Activated CD4-positive, alpha-beta T cell treated with anti-CD3 and anti-CD28 coated beads, Interleukin-2, Interleukin-6, amounts not matched to agents 100 ng/mL and 50 ng/mL, durations not matched to agents 16 hours and 8 hours (primary cell): Measurements from ENCODE around the gene MRPS18A.

ENCODE experiments used
- DNase-seq: peaks from one replicate; pipeline ENCODE4 v3.0.0-alpha.2; 2020

MRPS18A gene

DNA sequence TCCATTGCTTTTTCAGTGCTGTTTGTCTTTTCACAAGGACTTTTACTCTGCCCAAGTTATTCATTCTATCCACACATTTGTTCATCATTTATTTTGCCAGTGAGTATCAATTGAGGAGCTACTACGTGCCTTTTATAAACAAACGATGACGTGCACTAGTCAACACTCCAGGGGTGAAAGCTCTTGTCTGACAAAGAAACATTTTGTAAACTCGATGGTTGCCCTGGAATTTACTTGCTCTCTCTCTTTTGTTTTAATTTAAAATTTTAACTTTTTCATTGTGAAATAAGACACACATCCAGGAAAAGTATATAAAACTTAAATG, 8.3 kb upstream of the MRPS18A start:
- no peak for DNase-seq

DNA sequence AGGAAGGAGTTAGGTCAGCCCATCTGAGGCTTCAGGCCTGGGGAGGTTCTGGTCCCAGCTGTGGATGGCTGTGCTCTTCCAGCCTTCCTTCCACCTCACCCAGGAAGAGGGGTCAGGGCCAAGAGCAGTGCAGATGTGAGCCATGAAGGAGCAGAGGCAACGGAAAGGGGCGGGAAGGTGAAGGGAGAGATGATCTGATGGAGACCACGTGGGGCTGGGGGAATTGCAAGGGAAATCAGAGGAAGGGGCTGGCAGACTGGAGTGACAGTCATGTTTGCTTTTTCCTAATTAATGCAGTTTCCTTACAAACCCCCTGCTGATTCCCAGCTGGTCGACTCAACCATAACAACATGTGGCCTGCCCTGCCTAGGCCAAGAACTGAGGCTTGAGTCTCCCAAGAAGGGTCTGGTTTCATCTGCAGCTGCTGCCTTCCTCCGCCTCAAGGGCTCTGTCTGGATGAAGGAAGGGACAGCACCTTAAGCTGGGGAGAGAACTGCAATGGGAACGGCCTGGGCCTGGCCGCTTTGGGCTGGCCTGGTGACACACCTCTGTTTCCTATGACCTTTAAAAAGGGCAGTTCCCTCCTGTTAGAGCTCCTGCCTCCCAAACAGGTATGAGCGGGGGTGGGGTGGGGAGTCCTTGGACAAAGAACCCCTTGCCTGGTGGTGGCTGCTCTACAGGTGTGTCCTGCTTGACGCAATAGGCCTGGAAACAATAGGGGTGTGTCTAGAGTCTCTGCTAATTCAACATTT, 7.8 kb upstream of the MRPS18A start:
- no peak for DNase-seq

DNA sequence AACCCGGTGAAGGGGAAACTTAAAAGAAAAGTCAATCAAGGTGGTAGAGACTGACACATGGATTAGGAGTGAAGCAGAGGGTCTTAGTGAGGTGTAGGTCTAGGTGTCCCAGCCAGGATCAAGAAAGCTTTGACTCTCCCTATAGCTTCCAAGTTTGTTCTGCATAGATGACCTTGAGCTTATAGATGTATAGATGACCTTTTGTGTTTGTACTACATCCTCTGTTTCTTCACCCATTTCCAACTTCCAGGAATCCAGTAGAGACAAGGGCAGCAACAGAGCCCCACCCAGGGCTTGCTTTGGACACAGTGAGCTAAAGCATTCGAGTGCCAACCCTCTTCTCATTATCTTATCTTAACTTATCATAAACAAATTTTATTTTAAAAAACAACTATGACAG, 1.8 kb upstream of the MRPS18A start:
- DNase-seq: no peak

DNA sequence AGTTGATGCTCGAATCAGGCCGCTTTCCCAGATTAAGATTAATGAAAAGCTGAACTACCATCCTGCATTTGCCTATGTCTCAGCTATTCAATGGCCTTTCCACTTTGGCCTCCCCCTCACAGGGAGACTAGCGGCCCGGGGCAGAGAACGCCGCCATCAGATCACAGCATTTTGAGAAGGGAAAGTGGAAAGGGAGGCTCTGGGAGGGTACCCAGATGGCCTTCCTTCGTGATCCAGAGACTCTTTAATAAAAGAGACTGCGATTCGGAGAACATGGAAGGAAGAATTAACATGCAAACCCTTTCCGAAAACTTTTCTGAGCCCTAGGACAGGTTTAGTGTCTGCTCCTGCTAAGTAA, 533 bp downstream of the MRPS18A start:
- no peak for DNase-seq

DNA sequence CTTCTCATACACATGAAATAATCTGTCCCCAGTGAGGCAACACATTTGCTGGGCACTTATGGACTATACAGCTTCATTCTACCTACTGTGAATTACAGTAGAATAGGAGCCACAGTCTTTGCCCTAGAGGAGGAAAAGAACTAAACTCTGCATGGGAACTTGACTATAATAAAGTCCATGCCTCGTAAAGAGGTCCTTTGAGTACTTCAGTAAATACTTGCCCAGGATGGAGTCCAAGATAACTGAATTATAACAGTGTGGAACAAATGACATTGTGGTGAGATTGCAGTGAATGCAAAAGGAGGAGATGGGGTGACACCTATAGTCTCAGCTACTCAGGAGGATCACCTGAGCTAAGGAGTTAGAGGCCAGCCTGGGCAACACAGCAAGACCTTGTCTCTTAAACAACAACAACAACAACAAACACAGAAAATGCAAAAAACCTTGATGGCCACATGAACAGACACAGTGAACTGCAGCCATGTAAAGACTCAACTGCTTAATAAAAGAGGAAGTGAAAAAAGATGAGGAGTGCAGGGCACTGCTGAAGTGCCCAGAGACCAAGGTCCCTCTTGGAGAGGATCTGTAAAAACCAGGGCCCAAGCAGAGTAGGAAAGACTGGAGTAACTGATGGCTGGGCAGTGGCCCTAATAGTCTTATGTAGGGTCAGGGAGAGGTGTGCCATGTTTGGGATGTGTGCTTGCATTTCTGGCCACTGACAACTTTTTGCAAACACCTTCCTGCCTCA, 3.7 kb downstream of the MRPS18A start:
- DNase-seq: no peak

DNA sequence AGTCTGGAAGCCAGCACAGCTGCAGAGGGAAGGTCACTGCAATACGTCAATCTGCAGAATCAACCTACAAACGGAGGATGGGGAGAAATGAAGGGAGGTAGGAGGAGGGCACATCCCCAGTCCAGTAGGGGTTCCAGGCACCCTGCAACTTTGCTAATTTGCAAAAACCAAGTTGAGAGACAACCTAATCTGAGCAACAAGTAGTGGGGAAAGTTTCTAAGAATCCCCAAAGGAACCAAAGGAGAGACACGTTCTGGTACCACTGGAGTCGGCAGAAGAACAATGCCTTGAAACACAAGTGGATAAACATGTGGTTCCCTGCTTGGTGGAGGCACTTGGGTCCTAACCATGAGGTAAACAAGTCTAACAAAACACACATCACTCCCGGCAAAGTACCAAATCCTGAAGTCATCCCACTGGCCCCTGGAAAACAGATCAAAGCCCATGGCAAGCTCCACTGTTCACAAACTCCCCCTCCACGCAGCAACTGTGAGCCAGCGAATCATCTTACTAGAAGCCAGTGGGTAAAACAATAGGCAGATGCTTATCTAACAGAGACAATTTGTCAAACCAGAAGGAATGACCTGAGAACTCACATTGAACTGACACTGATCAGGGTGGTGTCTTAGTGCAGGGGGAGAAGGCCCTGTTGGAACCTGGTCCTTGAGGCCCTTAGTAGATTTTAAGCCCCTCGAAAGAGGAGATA, 4.7 kb downstream of the MRPS18A start:
- DNase-seq: no peak

DNA sequence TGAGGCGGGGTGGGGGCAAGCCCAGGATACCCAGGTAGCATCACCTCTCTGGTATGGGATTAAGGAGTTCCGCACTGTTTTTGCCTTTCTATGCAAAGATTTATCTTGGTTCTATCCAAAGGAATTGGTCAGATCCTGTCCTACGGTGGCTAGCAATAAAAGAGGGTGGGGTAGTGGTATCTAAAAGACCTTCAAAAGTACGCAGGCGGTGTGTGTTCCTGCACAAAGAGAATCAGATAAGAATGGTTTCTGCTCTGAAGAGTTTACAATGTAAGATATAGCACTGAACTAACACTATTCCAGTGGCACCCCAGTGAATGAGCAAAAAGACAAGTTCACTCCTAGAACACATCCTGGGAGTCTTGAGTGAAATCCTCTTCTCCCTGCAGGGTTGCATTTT, 6.3 kb downstream of the MRPS18A start:
- DNase-seq: no peak

DNA sequence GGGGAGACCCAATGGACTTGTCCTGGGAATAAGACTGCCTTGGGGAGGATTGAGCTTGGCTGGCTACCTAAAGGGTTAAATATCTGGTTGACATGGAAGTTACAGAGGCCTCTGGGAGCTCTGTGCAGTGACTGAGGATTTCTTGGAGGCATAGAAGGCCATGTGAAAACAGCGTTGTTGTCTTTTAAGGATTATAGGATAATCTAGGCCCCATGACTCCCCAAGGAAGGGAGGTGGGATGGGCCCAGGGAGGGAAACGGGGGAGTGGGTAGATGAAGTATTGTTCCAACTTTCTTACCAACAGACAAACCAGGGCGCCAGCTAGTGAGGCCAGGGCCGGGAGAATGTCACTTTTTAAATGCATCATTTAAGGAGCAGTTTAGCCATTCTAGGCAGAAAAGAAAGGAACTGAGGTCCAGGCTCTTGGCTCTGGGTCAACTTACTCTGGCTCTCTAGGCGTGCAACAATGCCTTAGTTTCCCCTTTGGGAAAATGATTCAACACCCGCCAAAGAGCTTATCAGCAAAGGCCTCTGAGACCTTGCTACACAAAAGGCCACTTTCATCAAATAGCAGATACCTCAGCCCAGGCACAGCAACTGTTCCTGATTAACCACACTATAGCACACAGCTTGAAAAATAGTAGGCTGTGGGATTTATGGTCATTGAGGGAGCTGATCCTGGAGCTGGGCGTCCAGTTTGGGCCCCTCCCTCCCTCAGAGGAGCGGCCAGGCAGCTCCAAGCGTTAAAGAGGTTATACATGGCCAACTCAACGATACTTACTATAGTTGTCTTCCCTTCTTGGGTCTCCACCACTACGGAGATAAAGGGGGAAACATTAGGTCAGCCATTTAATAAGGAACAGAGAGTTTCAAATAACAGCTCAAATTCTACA, 7.0 kb downstream of the MRPS18A start:
- no peak for DNase-seq

DNA sequence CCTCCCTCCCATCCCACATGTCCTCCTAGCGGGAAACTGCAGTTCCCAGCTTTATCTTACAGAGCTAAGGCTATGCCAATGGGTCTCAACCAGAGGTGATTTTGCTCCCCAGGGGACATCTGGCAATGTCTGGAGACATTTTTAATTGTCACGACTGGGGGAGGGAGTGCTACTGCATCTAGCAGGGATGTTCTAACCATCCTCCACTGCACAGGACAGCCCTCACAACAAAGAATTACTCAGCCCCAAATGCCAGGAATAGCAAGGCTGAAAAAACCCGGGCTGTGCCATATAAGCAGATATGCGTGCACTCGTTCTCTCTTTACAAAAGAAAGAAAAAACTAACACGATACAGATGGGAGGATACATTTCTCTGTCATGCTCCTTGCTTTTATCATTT, 8.5 kb downstream of the MRPS18A start:
- DNase-seq: no peak

DNA sequence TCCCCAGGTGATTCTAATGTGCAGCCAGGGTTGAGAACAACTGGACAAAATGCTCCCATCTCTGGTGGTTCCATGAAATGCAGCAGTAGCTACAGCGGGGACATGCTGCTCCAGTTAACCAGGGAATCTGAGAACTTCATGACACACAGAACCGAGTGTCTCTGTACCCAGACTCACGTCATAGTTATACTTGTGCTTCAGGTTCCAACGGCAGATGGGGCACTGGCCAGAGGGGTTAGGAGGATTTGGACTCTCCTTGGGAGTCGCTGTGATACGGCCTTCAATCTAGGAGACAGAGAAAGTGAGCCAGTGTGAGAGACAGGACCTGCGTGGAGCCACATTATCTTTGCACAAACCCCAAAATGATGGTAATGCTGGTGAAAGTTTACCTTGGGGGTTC, 9.2 kb downstream of the MRPS18A start:
- DNase-seq: no peak

DNA sequence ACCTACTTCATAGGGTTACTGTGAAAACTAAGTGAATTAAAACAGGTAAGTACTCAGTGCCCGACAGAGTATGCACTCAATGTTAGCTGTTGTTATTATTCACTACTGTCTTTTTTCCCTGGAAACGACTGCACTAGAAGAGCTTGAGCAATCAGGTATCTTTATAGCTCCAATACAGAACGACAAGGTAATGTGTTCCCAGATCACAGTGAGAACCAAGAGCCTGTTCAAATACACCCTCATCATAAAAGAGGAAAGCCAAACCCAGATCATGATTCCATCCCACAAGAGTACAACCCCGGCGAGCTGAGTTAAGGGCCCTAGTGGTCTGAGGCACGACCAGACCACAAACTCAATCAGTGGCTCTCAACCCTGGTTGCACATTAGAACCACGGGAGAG, 9.8 kb downstream of the MRPS18A start:
- DNase-seq: no peak

DNA sequence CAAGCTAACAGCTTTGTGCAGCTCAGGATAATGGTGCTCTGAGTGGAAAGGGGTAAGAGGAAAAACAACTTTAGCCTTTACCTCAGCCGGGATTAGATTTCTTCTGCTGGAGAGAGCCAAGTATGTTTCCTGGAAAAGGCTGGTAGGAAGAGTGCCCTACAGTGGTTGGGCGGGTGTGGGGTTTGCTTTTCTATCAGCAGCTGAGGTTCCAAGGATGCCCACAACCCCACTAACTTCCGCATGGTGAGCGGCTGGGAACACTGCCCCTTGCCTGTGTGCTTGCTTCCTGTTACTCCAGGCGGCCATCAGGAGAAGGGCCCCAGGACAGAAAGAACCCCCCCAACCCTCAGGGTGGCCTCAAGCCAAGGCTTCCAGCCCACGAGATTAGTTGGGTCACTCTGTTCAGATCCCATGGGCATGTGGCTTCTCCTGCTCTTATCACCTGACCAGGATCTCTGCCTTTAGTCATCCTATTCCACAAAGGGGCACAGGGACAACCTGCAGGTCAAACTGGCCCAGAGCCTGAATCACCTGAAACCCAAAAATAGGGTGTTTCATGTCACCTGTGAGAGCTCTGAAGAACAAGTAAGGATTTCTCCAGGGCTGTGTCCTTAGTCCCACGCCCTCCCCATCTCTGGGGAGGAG, 10.5 kb downstream of the MRPS18A start:
- no peak for DNase-seq

DNA sequence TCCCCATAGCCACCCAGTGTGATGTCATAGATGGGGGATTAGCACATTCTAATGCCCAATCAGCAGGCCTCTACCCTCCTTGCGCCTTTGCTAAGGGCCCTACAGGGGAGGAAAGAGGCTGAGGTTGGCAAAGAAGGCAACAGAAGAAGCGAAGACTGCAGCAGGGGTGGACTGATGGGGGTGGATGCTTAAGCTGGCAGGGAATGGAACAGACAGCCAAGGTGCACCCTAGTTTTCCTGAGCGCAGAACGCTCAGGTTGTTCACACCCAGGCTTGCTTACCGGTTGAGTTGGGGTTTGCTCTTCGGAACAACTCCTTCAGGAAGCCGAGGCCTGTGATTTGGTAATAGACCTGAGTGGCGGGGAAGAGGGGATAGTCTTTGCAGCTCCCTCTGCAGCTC, 12.7 kb downstream of the MRPS18A start:
- no peak for DNase-seq

DNA sequence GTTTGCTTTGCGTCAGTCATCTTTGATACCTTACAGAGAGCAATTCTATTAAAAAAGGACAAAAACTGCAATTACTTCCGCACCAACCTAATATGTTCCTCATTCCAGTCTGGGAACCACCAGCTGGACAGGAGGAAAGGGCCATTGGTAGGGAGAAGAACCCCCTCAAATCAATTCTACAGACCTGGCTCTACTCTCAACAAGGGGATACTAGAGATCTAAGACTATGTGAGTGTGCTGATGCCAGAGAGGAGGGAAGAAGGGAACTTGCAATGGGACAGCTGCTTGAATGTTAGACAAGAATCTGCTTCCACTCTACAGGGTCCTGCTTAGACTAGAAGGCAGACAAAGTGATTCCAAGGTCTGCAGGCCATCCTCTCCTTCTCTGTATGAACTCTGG, 13.3 kb downstream of the MRPS18A start:
- no peak for DNase-seq

DNA sequence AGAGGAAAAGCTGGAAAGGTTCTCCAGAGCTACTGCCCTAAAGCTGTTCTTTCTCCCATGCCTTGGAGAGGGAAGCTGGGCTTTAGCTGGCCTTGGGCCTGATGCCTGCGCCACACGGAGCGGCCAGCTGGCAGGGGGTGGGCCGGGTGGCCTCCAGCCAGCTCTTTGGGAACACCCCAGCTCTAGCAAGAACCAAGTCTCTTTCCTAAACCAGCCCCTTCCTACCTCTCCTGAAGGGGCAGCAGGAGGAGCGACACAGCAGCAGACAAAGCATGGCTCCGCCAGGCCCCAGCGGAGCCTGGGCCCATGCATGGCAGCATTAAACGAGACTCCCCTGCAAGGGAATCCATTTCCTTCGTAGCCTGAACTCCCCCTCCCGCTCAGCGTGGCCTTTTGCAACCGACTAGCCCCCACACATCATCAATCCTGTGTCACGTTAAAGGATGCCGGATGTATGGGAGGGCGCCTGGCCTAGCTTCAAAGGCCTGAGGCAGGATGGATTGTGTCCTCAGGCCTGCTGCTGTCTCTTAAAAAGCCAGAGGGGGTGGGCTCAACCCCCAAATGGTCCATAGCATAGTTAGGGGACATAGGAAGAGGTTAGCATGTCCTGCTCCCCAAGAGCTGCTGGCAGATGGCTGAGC, 14.0 kb downstream of the MRPS18A start:
- DNase-seq: no peak

DNA sequence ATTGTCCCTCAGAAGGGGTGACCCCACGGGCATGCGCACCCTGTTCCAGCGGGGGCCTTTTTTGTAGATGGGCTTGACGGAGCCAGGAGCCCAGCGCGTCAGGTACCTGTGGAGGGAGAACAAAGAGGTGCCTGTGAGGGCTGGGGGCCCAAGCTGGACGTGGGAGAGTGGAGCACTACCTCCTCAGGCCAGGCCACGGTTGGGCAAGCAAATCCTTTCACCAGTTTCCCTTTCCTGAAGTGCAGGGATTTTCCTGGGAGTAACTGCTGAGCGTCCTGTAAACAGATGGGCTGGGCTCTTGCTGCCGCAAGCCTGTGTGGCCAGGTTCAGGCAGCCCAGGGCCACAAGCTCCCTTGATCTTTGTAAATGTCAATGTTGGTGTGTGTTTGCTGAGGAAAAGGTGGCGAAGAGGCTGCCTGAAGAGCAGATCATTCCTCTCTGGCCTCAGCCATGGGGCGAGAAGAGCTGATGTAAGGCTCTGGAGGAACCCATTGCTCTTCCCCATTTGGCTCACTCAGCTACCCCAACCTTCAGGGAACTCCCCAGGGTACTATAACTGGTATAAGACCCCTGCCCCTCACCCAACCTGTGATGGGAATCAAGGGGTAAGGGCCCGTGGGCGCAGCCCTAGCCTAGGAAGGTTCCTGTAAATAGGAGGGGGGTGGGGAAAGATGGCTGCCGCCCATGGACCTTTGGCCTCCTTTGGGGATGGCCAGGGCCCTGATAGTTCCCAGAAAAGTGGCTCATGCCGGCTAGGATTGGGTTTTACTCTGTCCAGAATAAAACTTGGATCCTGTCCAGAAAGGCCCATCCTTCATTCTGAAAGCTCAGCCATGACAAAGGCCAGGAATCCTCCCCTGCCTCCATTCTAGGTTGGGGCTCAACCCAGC, 15.5 kb downstream of the MRPS18A start:
- DNase-seq: no peak

DNA sequence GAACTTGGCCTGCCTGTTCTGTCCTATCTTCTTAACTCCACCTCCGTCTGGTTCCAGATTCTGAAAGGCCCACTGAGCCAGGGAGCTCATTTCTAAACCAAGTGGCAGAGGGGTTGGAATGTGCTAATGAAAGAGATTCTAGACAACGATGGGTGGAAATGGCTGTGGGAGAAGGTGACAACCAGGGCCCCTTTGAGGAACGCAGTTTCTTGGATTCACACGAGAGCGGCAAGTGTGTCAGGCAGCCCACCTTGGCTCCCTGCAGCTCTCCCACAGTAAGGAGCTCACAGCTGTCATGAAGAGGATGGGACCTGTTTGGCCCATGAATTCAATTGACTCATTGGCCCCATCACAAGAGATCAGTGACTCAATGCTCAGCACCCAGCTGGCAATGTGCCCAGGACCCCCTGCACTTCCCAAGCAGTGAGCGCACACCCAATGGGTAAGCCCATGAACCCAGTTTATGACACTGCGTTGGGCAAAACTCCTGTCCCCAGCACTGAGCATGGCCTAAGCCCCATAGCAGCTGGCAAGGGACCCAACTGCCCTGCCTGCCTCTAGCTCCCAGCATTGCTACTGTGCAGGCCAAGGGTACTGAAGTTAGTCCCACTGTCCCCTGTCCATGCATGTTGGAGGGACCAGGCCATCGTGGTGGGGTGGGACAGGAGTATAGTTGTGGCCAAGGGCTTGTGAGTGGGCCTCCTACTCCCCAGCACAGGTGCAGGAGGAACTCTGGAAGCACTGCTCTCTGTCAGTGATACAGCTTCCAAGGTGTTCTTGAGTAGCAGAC, 16.4 kb downstream of the MRPS18A start:
- DNase-seq: no peak

DNA sequence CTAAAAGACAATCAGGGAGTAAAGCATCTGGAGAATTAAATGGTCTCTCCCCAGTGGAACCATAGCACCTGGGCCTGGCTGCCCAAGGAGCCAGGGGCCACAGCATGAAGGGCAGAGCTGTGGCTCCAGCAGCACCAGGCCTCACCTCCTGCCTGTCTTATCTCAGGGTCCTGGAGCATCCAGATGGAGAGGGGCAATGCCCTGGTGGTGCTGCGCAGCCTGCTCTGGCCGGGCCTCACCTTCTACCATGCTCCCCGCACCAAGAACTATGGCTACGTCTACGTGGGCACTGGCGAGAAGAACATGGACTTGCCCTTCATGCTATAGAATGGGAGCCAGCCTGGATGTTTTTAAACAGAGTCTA, 17.0 kb downstream of the MRPS18A start:
- DNase-seq: no peak

DNA sequence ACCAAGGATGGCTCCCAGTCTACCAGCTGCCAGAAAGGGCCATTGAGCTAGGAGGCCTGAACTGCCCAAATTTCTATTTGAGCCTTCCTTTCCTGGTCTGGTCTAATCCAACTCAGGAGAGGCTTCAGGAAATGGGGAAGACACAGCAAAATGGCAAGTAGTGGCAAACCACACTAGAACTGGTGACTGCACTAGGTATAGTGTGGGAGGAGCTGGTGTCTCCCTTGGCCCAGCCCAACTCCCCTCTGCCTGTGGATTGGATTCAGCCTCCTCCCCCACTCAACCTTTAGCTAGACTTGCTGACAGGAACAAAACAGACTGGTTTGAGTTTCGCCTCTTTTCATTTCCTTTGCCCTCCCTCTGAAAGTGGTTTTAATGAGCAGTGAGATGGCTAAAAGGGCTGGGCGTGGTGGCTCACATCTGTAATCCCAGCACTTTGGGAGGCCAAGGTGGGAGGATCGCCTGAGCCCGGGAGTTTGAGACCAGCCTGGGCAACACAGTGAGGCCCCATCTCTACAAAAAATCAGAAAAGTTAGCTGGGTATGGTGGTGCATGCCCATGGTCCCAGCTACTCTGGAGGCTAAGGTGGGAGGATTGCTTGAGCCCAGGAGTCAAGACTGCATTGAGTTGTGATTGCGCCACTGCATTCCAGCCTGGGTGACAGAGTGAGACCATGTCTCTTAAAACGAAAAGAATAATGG, 17.5 kb downstream of the MRPS18A start:
- DNase-seq: peak; percentile 59
